ENCODE data around the gene ATP1B2. TPM values are rescaled to one million over a fixed set of nuclear protein-coding genes. Genes with fewer than 3 reads are reported as not detected.

Gene ATP1B2
- total and polyA plus RNA-seq, 9 of the 15 experiments (the other 6 are each of a cell fraction or from before 2014, with no cell fraction given), result 0.23 to 6.0 (median 0.99) TPM

- TF ChIP-seq ZNF197 (CRISPR knock-in tag; IDR thresholded peaks at IDR 0.05; ENCODE audit: low read depth) (0 out of 2 replicates have a peak, but pooled peaks have one; percentile 55), TEAD4 (IDR thresholded peaks at IDR 0.05; ENCODE audit: low read length) (0 out of 2 replicates have a peak, but pooled peaks have one; percentile 17), TEAD4 (CRISPR knock-in tag; IDR thresholded peaks at IDR 0.05; ENCODE audit: borderline replicate concordance) (no peak), EP400 (IDR thresholded peaks at IDR 0.05) (peak; percentile 73), NCOA6 (IDR thresholded peaks at IDR 0.05) (no peak), PHF8 (IDR thresholded peaks at IDR 0.05; ENCODE audit: borderline replicate concordance, low read length) (peak; percentile 56), ZNF274 (IDR thresholded peaks at IDR 0.05; ENCODE audit: borderline replicate concordance, low read depth, low read length) (no peak), YY1 (IDR thresholded peaks at IDR 0.05; ENCODE audit: borderline replicate concordance in 1 of 3, control insufficient read depth in 1 of 3, extremely low read depth in 1 of 3, insufficient read depth in 3 of 3, insufficient read length in 1 of 3, insufficient replicate concordance in 2 of 3, low read depth in 1 of 3, low read length in 2 of 3) (peak in 2 of 3 experiments; percentile 58 to 84), ILF3 (IDR thresholded peaks at IDR 0.05; ENCODE audit: borderline replicate concordance) (peak; percentile 50; the same call in 1 of the 2 replicates), GTF2E2 (tag; IDR thresholded peaks at IDR 0.05) (peak; percentile 70; the same call in 1 of the 2 replicates), FOXO4 (CRISPR knock-in tag; IDR thresholded peaks at IDR 0.05) (0 out of 2 replicates have a peak, but pooled peaks have one; percentile 33), BCLAF1 (IDR thresholded peaks at IDR 0.05; ENCODE audit: borderline replicate concordance in 1 of 2, control insufficient read depth in 1 of 2, low read depth in 2 of 2, low read length in 1 of 2) (peak in 1 of 2 experiments; percentile 95; a peak in 2 of 4 replicates), ZNF695 (CRISPR knock-in tag; IDR thresholded peaks at IDR 0.05) (0 out of 2 replicates have a peak, but pooled peaks have one; percentile 27), RBFOX2 (IDR thresholded peaks at IDR 0.05; ENCODE audit: low read depth, low read length) (peak; percentile 63; the same call in 1 of the 2 replicates), ARID1B (IDR thresholded peaks at IDR 0.05) (no peak), PRDM10 (IDR thresholded peaks at IDR 0.05; ENCODE audit: partially characterized antibody) (peak; percentile 100), ZSCAN32 (CRISPR knock-in tag; IDR thresholded peaks at IDR 0.05) (peak; percentile 57; the same call in 1 of the 2 replicates)
These were observed 35.7 kb downstream of the ATP1B2 start (continued) for GRCh38 chr17:7686222-7687071.
